Hippocampal formation (tissue), 2 donors: Measurements from ENCODE around the gene KCNQ1.

Experiments used
- DNase-seq, 2 donors: peaks; one replicate each; lab custom pipeline; 2025; lab: John Stamatoyannopoulos, UW

Gene KCNQ1

DNA sequence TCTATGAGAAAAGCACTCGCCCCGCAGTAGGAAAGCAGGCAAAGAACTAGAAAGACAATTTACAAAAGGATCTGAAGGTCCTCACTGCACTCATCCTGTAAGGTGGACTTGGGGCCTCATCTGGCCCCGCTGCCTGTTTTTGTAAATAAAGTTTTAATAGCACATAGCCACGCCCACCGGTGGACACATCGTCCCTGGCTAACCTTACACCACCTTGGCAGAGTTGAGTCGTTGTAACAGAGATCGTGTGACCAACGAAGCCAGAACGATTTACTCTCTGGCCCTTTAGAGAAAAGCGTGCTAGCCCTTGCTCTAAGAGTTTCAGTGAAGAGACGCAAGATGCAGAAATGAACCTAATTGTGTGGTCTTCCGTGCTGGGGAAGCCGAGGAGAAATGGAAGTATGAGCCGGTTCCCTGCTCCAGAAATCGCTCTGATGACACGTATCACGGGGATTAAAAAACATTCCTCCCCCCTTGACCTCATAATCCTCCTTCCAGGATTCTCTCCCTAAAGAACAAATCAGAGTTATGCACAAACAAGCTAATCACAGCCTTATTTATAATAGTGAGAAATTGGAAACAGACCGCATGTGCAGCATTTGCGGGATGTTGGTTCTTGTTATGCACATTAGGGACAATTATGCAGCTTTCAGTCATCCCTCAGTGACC is 360.7 kb downstream of the KCNQ1 start:
- no peak for DNase-seq

DNA sequence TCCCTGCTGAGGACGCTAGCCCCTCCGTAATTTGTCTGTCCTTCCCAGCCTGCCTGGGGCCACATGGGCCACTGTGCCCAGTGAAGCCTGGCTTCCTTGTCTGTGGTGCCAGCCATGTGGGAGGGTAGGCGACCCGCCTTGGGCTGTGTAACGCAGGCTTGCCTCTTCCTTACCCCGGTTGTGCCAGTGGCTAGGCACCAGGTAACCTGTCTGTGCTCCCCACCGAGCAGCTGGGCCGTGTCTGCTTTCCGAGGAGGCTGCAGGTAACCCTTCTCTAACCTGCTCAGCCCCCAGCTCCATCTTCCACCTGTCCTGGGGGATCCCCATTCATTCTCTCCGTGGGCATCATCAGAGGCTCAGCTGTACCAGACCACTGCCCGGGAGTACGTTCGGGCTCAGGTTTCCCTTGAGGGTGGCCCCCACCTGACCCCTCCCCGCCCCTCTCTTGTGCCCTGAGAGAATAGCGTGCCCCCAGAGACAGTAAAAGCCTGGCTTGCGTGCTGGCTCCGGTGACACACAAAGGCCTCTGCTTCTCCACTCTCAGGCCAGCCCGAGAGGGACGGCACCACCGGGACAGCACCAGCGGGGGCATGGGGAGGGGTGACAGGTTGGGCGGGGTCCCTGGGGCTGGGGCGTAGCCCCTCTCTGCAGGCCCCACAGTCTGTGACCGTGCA is 361.7 kb downstream of the KCNQ1 start:
- no peak for DNase-seq

GRCh38 chr11:2807025-2807681 is 362.3 kb downstream of the KCNQ1 start:
- peak in 1 of 2 donors; percentile 41 for DNase-seq

GRCh38 chr11:2807801-2808241 is 363.0 kb downstream of the KCNQ1 start:
- DNase-seq: no peak

DNA sequence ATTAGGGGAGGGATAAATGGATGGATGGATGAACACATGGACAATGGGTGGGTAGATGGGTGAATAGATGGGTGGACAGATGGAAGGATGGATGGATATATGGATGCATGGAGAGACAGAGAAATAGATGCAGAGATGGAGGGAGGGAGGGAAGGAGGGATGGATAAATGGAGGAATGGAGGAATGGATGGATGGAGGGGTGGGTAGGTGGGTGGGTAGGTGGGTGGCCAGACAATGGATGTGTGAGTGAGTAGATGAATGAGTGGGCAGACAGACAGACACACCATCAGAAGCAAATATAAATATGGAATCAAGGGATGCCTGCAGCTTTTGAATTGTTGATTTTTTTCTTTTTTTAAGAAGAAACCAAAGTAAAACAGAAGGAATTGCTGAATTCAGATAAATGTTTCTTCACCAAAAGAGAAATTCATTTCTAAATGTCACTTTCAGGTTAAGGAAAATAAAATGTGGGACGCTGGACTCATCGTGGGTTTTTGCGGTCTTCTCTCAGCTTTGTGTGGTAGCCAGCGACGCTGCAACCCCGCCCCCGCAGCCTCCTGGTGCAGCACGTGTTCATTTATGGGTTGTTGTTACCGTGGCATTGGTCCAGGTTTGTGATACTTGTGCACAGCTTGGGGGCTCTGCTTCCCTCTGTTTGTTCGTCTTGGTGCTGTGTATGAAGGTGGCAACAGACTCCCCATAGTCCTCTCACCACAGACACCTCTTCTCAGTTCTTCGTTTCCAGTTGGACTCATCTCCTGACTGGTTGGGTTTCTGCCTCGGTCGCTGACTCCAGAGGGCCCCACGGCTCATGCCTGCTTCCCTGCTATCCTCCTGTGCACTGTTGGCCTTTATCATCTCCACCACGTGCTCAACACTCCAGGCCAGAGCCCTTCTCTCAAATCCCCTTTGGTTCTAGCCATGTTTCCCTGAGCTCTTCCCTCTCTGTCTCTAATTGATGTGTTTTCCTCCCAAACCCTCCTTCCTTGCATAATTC is 364.3 kb downstream of the KCNQ1 start:
- no peak for DNase-seq

- no peak for DNase-seq
Observed at GRCh38 chr11:2809854-2810253, 365.0 kb downstream of the KCNQ1 start.

- no peak for DNase-seq
Observed at GRCh38 chr11:2810411-2811205, 365.8 kb downstream of the KCNQ1 start.

DNA sequence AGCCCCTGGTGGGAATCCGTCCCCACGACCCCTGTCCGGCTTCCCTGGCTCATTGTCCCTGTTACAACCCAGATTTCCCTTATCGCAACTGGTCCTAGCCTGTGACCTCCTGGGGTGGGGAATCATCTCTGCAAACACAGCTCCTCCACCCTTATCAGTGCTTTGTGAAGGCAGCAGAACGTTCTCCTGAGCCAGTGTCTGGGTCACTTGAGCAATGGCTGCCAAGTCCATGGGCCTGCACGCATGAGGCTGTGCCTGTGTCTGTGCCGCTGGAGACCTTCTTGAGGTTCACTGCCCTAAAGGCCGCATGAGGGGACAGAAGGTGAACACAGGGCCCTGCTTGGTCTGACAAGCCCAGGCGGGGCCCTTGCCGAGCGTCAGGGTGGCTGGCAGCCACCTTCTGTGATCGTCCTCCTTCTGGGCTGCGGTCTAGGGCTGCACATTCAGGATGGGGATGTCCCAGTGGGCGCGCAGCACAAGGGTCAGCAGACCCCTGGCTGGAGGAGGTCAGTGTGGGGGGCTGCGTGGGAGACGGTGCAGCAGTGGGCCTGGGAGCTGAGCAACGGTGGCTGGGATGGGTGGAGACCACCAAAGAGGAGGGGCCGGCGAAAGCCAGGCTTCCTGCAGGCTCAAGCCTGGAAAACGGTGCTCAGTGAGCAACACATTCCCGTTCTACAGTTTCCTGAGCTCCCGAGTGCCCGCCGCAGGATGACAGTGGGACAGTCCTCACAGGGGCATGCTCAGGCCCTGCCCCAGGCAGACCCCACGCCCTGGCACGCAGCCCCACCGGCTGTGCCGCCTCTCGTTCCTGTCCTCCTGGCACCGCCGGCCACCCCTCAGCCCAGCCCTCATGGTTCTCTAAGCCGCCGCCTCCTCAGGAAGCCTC is 366.6 kb downstream of the KCNQ1 start:
- no peak for DNase-seq

DNA sequence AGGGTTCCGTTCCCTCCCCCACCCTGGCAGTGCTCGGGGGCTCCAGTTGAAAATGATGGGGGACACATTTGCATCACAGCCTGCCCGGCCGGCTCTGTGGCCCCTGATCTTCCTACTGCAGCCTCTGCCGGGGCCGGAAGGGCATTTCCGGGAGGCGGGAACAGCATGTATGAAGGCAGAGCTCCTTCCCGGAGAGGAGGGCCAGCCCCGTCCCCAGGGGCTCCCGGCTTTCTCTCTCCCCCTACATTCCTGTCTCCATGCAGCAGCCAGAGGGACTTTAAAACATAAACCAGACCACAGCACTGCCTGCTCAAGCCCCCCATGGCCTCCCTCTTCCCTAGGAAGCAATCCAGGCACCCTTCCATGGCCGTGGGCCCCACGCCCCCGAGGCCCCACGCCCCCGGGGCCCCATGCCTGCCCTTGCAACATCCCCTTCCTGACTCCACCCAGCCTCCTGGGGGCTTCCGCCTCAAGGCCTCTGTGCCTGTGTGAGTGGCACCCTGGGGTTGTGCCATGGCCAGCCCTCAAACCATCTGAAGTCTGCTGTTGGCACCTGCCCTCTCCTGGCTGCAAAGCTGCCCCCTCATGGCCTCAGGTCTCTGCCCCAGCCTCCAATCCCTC is 367.7 kb downstream of the KCNQ1 start:
- no peak for DNase-seq

- no peak for DNase-seq
Observed at GRCh38 chr11:2813141-2813908, 368.5 kb downstream of the KCNQ1 start.

- no peak for DNase-seq
Observed at GRCh38 chr11:2813968-2814367, 369.2 kb downstream of the KCNQ1 start.

GRCh38 chr11:2814751-2815150 is 369.9 kb downstream of the KCNQ1 start:
- no peak for DNase-seq

DNA sequence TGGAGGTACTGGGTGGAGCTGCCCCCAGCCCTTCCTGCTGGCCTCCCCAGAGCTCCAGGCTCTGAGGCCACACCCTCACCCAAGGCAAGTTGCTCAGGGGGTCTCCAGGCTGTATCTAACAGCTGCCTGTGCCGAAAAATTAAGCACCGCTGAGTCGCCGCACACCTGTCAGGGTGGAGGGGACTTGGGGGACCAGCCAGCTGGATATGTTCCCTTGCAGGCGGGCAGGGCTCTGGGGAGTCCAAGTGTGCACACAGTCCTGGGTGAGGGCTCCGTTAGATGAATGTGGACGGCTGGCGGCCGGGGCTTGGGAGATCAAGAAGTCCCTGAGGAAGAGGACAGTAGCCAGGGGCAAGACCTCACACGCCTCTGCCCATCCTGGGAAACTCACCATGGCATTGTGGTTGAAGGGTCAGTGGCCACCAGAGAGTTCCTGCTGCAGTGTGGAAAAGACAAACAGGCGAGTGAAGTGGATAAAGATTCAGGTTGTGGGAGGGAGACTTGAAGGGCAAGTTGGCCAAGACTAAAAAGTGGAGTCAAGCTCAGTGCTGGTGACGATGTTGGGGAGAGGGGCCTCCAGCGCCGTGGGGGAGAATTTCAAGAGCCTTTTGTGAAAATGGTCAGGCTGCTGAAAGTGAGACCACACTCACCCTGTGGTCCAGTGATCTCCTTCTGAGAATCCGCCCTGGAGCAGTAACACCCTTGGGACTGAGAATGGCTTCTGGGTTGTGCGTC is 371.1 kb downstream of the KCNQ1 start:
- DNase-seq: no peak

DNA sequence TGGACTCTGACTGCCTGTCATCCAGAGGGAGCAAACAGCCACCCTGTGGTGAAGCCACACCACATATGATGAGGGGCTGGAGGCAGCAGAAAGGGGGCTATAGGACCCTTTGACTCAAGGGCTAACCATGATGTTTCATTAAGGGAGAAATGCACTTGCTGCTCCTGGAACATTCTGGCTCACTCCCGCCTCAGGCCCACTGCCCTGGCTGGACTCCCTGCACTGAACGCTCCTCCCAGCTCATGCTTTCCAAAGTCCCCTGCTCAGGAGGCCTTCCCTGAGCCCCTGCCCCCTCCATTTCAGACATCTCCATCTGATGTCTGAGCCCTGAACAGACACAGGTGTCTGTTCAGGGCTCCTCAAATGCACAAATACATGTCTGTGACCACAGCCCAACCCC is 371.7 kb downstream of the KCNQ1 start:
- DNase-seq: no peak

- no peak for DNase-seq
Observed at GRCh38 chr11:2816941-2817421, 372.2 kb downstream of the KCNQ1 start.

DNA sequence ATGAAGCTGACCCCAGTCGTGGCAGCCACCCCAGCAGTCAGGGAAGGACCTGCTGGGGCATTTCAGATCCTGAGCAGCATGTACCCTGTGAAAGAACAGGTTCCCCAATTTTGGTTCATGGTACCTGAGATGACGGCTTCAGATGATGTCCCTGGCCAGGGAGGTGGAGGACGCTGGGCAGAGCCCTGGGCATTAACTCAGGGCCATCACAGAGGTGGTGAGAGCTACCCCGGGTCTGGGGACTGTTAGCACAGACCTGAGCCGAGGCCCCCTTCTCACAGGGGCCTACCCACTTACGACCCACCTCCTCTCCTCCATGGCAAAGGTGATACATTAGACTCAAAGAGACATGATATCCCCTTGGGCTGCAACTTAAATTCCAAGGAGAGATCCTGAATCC is 372.6 kb downstream of the KCNQ1 start:
- DNase-seq: no peak

GRCh38 chr11:2818021-2818420 is 373.2 kb downstream of the KCNQ1 start:
- DNase-seq: no peak

GRCh38 chr11:2818503-2818902 is 373.7 kb downstream of the KCNQ1 start:
- no peak for DNase-seq
